ENCODE measurements around the gene CTRB1.
"Not testable (repeated sequence)": the region's sequence is repeated elsewhere in the genome, so short reads cannot be mapped to it uniquely, and the experiment has no call there.

Gene CTRB1

DNA sequence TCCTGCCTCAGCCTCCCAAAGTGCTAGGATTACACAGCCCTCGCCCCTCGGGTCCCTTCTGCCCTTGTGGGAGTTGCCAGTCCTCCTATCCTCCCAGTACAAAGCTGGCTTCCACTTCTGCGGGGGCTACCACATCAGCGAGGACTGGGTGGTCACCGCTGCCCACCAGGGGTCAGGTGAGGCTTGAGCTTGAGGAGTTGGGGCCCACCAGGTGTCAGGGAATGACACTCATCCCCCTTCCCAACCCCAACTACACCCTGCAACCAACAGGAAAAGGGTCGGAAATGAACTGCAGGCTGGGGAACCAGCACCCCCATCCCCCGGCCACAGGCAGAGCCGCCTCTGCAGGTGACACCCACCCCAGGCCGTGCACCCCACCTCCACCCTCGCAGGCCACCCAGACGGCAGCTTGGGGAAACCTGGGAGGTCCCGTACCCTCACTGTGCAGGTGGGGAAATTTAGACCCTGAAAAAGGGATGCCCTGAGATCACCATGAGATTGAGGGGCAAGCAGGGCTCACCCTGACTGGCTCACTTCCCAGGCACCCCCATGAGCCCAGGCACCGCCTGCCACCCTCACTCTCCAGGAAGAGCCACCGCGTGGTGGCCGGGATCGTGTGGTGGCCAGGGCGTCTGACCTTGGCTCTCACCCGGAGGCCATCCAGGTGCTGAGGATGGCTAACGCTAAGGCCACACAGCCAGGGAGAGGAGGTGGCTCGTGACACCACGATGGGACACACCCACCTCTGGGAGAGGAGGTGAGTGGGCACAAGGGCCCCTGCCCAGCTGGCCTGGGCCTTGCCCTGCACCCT lies 8.0 kb downstream of the CTRB1 start:
- DNase-seq = no peak

GRCh38 chr16:75227361-75228142 lies 8.8 kb downstream of the CTRB1 start:
- no peak for DNase-seq

DNA sequence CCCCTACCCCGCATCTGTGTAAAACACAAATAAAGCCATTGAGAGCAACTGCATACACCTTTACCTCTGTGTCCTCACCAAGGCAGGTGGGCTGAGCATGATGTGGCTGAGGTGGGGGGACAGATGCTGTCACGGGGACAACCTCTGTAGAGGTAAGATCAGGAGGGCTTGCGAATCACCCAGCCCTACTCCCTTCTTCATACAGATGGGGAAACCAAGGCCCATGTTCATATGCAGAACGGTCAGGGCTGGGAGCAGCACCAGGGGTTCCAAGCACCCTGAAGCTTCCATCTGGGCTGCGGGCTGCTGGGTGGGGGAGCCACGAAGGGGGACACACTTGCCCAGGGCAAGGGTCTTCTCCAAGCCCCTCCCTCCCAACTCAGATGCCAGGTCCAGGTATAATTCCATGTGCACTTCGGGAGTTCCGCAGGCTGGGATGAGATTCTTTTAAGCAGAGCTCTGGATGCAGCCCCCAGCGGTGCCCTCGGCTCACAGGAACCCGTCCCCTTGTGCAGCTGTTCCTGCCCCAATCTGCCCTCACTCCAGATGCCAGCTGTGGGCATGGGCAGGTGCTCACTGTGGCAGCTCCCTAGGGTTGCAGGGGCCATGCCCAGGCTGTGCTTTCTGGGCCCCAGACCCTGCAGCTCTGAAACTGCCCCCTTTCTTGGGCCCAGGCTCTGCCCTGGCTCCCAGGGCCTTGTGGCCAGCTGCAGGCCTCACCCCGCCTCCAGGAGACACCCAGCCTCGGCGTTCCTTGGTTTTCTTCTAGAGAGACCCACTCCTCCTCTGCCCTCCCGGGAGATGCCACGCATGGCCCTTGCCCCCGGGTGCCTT lies 9.6 kb downstream of the CTRB1 start:
- DNase-seq = no peak

- DNase-seq = no peak
Measured at GRCh38 chr16:75229172-75230031, 10.6 kb downstream of the CTRB1 start.

DNA sequence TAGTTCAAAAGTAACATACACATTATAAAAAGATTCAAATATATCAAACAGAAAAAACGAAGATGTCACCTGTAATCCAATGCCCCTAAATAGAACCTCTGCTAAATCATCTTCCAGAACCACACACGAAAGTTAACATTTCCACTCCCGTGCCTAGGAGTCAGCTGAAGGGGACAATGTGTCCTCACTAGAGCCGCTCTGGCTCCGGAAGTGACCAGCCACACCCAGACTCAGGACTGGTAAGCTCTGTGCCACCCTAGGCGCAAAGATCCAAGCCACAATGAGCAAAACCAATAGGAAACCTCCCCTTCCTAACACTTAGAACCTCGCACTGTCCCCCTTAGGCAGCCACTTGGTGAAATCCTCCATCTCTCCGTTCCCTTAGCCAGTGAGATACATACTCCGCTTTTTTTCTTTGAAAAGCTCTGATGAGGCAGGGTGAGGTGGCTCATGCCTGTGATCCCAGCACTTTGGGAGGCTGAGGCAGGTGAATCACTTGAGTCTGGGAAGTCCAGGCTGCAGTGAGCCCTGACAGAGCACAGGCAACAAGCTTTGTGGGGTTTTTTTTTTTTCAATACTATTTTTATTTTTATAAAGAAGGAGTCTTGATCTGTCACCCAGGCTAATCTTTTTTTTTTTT lies 11.8 kb downstream of the CTRB1 start:
- DNase-seq = no peak

GRCh38 chr16:75231570-75231969 lies 12.8 kb downstream of the CTRB1 start:
- no peak for DNase-seq

DNA sequence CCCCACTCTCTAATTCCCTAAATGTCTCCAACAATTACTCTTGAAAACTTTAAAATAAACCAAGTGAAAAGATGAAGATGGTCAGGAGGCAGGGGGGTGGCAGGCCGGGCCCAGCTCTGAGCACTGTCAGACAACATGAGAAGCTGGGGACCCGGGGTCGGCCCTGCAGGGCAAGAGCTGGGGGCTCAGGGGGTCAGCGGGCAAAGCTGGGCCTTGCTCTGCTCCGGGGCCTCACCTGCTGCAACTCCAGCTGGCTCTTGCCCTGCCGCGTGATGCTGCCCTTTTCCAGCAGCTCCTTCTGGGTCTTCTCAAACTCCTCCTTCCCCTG lies 14.8 kb downstream of the CTRB1 start:
- no peak for DNase-seq

- DNase-seq = no peak
Measured at GRCh38 chr16:75234856-75235696, 16.3 kb downstream of the CTRB1 start.

- no peak for DNase-seq
Measured at GRCh38 chr16:75235721-75236193, 17.0 kb downstream of the CTRB1 start.

DNA sequence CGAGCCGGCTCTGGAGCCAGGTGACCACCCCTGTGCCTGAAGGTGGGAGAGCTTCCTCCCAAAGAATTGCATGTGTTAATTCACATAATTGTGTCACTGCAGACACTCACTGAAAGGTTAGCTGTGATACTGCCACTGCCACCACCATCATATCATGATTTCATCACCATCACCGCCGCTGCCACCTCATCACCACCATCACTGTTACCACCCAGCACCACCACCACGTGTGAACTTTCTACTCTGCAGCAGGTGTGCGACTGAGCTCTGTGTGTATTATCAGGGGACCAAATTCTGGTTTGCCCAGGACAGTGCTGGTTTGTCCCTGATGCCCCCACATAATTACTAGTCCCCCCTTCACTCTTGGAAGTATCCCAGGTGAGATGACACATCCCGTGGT lies 17.4 kb downstream of the CTRB1 start:
- no peak for DNase-seq

GRCh38 chr16:75236736-75237397 lies 18.1 kb downstream of the CTRB1 start:
- DNase-seq = no peak

DNA sequence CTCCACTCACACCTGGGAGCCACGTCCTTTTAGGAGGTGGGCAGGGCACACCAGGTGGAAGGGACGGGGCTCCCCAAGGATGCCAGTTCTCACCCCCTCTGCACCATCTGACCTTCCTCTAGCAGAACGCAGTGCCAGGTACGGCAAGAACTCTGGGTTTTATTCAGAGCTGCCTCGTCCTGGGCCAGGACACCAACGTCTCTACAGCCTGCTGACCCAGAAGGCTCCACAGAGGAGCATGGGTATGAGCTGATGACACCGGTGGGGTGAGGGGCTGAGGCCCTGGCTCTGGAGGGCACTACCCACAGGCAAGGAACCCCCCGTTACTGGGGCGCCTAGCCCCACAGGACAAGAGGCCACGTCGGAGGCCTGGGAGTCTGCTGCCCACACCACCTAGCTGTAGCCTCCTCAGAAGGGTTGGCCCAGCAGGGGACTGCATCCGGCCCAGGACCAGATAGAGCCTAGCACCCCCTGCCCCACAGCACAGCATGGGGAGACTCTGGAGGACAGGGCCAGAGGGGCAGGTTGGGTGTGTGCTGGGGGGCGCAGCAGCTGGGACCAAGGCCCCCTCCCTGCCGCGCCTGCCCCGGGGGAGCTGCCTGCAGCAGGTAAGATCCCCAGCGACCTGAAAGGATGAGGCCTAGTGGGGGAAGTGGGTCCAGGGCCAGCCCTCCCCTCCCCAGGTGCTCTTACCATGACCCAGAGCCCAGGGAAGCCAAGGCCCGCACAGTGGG lies 18.8 kb downstream of the CTRB1 start:
- DNase-seq = no peak

GRCh38 chr16:75238132-75238852 lies 19.5 kb downstream of the CTRB1 start:
- no peak for DNase-seq

GRCh38 chr16:75238853-75239541 lies 20.2 kb downstream of the CTRB1 start:
- no peak for DNase-seq

DNA sequence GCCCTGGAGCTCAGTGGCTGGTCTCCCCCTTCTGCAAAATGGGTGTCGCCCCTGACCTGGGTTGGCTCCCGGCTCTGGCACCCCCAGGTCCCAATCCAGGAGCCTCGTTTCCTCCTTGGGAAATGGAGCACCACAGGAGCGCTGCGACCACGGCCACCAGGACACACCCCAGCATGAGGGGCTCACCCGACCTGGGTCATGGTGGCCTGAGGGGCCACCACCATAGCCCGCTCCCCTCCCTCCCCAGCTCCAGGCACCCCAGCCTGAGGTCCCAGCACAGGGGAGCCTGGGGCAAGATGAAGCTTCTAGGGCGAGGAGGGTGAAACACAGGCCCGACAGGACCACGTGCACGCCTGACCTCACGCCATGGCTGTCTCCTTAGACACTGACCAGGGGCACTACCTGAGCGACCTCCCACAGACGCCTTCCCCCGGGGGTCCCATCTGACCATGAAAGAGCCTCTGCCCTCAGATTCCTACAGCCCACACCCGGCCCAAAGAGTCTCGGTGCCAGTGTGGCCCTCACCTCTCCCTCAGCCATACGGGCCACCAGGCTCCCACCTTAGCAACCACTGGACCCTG lies 20.8 kb downstream of the CTRB1 start:
- DNase-seq = no peak

DNA sequence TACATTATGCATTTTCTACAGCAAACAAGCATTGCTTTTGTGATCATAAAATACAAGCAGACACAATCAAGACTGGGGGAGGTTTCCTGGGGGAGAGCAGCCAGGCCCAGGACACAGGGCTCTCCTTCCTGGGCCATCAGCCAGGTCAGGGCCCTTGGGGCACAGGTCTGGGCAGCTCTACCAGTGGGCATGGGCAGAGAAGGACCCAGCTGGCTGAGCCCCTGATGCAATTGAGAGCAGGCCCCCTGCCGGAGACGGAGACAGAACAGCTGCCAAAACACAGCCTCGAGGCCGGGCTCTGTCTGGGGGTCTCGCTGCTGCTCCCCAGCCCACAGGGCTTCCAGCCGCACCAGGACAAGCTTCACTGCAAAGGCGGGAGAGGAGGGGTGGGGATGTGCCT lies 21.8 kb downstream of the CTRB1 start:
- DNase-seq = not testable (repeated sequence)

DNA sequence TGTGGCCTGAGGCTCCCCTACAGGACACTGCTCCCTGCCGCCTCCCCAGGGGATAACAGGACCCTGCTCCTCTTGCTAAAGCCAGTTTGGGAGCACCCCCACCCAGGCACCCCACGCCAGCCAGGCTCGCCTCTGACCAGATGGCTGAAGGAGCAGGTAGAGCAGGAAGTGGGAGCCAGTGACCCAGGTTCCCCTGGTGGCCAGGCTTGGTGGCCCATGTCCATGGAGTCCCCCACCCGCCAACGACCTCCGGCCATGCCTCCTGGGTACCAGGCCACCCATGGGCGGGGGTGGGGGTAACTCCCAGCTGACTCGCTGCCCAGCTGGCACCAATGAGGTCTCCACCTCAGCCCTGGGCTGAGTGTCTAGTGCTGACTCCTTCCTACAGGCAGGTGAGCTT lies 22.6 kb downstream of the CTRB1 start:
- no peak for DNase-seq

- no peak for DNase-seq
Measured at GRCh38 chr16:75241955-75242354, 23.2 kb downstream of the CTRB1 start.
